SHP77 (cell line): Measurements from ENCODE around the gene ANKRD45.
"Not testable (repeated sequence)": the region's sequence is repeated elsewhere in the genome, so short reads cannot be mapped to it uniquely, and the experiment has no call there.

Experiments
- DNase-seq, 2 experiments: peaks; one replicate each; lab custom pipeline; 2025; lab: John Stamatoyannopoulos, UW

The ANKRD45 gene

DNA sequence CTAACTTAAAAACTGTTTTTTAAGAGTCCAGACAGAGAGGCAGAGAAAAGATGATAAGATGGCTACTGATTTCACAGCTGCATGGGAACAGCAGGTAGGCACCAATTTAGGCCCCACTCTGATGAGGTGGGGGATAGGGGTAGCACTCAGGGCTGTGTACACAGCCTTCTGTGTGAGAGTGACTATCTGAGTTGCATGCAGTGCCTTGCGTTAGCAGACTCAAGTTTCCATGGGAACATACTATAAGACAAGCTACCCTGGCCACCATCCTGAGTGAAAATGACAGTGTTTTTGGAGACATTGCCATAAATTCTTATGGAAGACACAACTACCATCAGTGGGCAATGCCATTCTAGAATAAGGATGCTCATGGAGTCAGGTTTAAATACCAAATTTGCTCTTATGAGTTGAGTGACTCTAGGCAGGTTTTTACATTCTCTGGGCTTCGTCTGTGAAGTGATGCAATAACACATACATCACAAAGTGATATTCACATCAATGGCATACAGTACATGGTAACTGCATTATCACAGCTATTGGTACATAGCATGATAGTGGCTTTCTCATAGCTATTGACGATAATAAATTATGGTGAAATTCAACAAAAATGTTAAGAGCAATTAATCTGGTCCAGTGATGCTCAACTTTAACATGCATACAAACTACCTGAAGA, 97.3 kb downstream of the ANKRD45 start:
- no peak for DNase-seq

DNA sequence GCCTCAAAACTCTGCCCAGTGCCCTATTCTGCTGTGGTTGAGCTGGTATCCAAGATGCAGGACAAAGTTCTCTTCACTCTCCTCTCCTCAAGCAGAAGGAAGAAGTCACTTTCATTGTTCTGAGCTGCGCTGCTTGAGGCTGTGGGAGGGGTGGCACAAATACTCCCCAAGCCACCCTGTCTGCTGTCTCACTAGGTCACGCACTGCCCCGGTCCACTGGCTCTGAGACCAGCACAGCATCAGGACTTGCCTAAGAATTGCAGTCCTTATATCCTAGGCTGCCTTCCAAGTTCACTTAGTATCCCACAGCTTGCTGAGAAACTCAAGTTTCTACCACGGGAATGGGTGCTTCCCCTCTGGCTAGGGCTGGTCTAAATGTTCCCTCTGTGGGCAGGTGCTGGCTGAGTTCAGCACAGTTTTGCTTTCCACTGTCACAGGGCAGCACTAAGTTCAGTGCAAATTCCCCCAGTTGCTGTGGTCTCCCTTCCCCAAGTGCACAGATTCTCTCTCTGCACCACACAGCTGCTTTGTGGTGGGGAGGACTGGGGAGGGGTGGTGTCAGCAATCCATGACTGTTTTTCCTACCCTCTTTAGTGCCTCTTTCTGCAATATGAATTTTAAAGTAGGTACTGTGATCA, 99.2 kb downstream of the ANKRD45 start:
- no peak for DNase-seq

DNA sequence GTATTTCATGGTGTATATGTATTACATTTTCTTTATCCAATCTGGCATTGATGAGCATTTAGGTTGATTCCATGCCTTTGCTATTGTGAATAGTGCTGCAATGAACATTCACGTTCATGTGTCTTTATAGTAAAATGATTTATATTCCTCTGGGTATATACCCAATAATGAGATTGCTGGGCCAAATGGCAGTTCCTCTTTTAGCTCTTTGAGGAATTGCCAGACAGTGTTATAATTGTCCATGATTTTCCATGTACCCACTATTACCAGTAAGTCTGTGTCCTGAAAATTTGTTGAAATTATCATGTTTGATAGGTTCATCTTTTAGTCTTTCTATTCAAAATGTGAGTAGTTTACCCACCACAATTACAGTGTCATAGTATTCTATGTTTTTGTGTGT, 101.2 kb downstream of the ANKRD45 start:
- DNase-seq, result no peak

GRCh38 chr1:173563846-173564245, 105.8 kb downstream of the ANKRD45 start:
- not testable (repeated sequence) for DNase-seq

GRCh38 chr1:173562813-173563212, 106.8 kb downstream of the ANKRD45 start:
- DNase-seq, result no peak

GRCh38 chr1:173561263-173561662, 108.4 kb downstream of the ANKRD45 start:
- DNase-seq, result no peak

DNA sequence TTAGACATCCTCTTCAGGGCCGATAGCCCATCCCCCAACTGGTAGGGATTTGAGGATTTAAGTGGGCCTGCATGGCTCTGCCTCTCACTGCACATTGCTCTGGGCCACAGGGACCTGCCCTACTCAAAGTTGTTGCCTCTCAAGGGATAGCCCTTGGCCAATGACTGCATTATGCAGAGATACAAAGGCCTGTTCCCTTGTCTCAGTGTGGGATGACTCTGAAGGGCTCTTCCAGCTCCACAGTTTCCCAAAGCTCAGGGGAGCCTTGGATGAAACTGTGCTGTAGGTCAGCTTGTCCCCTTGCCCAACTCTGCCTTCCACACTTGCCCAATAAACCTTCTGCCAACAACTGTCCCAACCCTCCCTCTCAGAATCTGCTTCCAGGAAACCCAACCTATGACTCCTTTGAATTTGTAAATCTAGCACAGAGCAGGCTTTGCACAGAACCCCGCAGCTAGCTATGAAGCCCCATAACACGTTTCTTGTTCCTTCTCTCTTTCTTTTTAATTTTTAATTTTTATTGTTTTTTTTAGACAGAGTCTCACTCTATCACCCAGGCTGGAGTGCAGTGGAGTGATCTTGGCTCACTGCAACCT, 109.3 kb downstream of the ANKRD45 start:
- DNase-seq, result no peak
